ENCODE data around the gene SLC27A1.
A peak's percentile ranks its signal among the peaks of the same experiment; 100 is the strongest.
"Not testable (repeated sequence)": the region's sequence is repeated elsewhere in the genome, so short reads cannot be mapped to it uniquely, and the experiment has no call there.

Gene SLC27A1

GRCh38 chr19:17460372-17461230, 9.7 kb upstream of the SLC27A1 start, which contains the start of gene NXNL1:
NXNL1 (minus strand) TSS chr19:17460926; CDS start chr19:17460869, 57 bp downstream.
- H3K27ac ChIP-seq (ENCODE audit: low read depth, low read length) = no peak within 1 kb of the TSS
- peaks cover 22% of the 10 kb centered on the region for H3K27me3 ChIP-seq (ENCODE audit: insufficient read depth, low read length)
- WGBS = 89% methylated on average over 26 of the region's 26 CpGs
- H3K9me3 ChIP-seq (ENCODE audit: insufficient read depth, low read depth, low read length) = no peaks in the 10 kb centered on the region
- H3K4me3 ChIP-seq (ENCODE audit: low read length) = no peak within 1 kb of the TSS
- no peaks in the 10 kb centered on the region for H3K4me1 ChIP-seq (ENCODE audit: insufficient read depth, low read length)
- H3K36me3 ChIP-seq (ENCODE audit: insufficient read depth, low read length) = no peaks in the 10 kb centered on the region
- H3K9ac ChIP-seq (ENCODE audit: low read depth, low read length) = no peak within 1 kb of the TSS

GRCh38 chr19:17466487-17466850, 3.9 kb upstream of the SLC27A1 start:
- Histone ChIP-seq H3K9me3 (ENCODE audit: insufficient read depth, low read depth, low read length) (no peaks in the 10 kb centered on the region), H3K4me3 (ENCODE audit: low read length) (no peak overlapping the region), H3K4me1 (ENCODE audit: insufficient read depth, low read length) (peaks cover 8% of the 10 kb centered on the region), H3K9ac (ENCODE audit: low read depth, low read length) (no peak overlapping the region), H3K27me3 (ENCODE audit: insufficient read depth, low read length) (peaks cover 7% of the 10 kb centered on the region), H3K36me3 (ENCODE audit: insufficient read depth, low read length) (no peaks in the 10 kb centered on the region), H3K27ac (ENCODE audit: low read depth, low read length) (no peak overlapping the region)
- 65% methylated on average over 5 of the region's 6 CpGs for WGBS

- H3K4me1 ChIP-seq (ENCODE audit: insufficient read depth, low read length) = peaks cover 8% of the 10 kb centered on the region
- H3K4me3 ChIP-seq (ENCODE audit: low read length) = no peak overlapping the region
- no peak overlapping the region for H3K27ac ChIP-seq (ENCODE audit: low read depth, low read length)
- WGBS = 92% methylated on average over 12 of the region's 12 CpGs
- H3K9ac ChIP-seq (ENCODE audit: low read depth, low read length) = no peak overlapping the region
- no peaks in the 10 kb centered on the region for H3K36me3 ChIP-seq (ENCODE audit: insufficient read depth, low read length)
- H3K27me3 ChIP-seq (ENCODE audit: insufficient read depth, low read length) = peaks cover 12% of the 10 kb centered on the region
- H3K9me3 ChIP-seq (ENCODE audit: insufficient read depth, low read depth, low read length) = no peaks in the 10 kb centered on the region
Measured at GRCh38 chr19:17467471-17468301, 2.6 kb upstream of the SLC27A1 start.

GRCh38 chr19:17468302-17469091, 1.8 kb upstream of the SLC27A1 start:
- Histone ChIP-seq H3K4me3 (ENCODE audit: low read length) (peak overlapping the region; percentile 88), H3K27ac (ENCODE audit: low read depth, low read length) (no peak overlapping the region), H3K36me3 (ENCODE audit: insufficient read depth, low read length) (no peaks in the 10 kb centered on the region), H3K9me3 (ENCODE audit: insufficient read depth, low read depth, low read length) (no peaks in the 10 kb centered on the region), H3K9ac (ENCODE audit: low read depth, low read length) (0 out of 2 replicates have a peak overlapping the region, but pooled peaks have one; percentile 48), H3K4me1 (ENCODE audit: insufficient read depth, low read length) (peaks cover 8% of the 10 kb centered on the region), H3K27me3 (ENCODE audit: insufficient read depth, low read length) (peaks cover 12% of the 10 kb centered on the region)
- 66% methylated on average over 25 of the region's 25 CpGs for WGBS

- peak overlapping the region; percentile 48; the same call in 1 of the 2 replicates for H3K9ac ChIP-seq (ENCODE audit: low read depth, low read length)
- peak overlapping the region; percentile 88 for H3K4me3 ChIP-seq (ENCODE audit: low read length)
Measured at GRCh38 chr19:17469092-17469480, 1.2 kb upstream of the SLC27A1 start.

GRCh38 chr19:17469481-17470067, 750 bp upstream of the SLC27A1 start:
- Histone ChIP-seq H3K9me3 (ENCODE audit: insufficient read depth, low read depth, low read length) (no peaks in the 10 kb centered on the region), H3K4me3 (ENCODE audit: low read length) (peak overlapping the region; percentile 88), H3K27ac (ENCODE audit: low read depth, low read length) (peak overlapping the region; percentile 58; the same call in 1 of the 2 replicates), H3K4me1 (ENCODE audit: insufficient read depth, low read length) (peaks cover 8% of the 10 kb centered on the region), H3K27me3 (ENCODE audit: insufficient read depth, low read length) (peaks cover 12% of the 10 kb centered on the region), H3K9ac (ENCODE audit: low read depth, low read length) (peak overlapping the region; percentile 48; the same call in 1 of the 2 replicates), H3K36me3 (ENCODE audit: insufficient read depth, low read length) (no peaks in the 10 kb centered on the region)
- whole genome bisulfite sequencing = under 1% methylated on average over 31 of the region's 31 CpGs

More at GRCh38 chr19:17469092-17469480, 1.2 kb upstream of the SLC27A1 start:
- Histone ChIP-seq H3K9me3 (ENCODE audit: insufficient read depth, low read depth, low read length) (no peaks in the 10 kb centered on the region), H3K36me3 (ENCODE audit: insufficient read depth, low read length) (no peaks in the 10 kb centered on the region), H3K27ac (ENCODE audit: low read depth, low read length) (no peak overlapping the region), H3K27me3 (ENCODE audit: insufficient read depth, low read length) (peaks cover 12% of the 10 kb centered on the region), H3K4me1 (ENCODE audit: insufficient read depth, low read length) (peaks cover 8% of the 10 kb centered on the region)
- 5% methylated on average over 19 of the region's 19 CpGs for WGBS

- H3K9ac ChIP-seq (ENCODE audit: low read depth, low read length) = no peak overlapping the region
- WGBS = 61% methylated on average over 11 of the region's 12 CpGs
- H3K27me3 ChIP-seq (ENCODE audit: insufficient read depth, low read length) = peaks cover 12% of the 10 kb centered on the region
- H3K4me3 ChIP-seq (ENCODE audit: low read length) = peak overlapping the region; percentile 88
- no peaks in the 10 kb centered on the region for H3K36me3 ChIP-seq (ENCODE audit: insufficient read depth, low read length)
- H3K4me1 ChIP-seq (ENCODE audit: insufficient read depth, low read length) = peaks cover 4% of the 10 kb centered on the region
- no peak overlapping the region for H3K27ac ChIP-seq (ENCODE audit: low read depth, low read length)
- H3K9me3 ChIP-seq (ENCODE audit: insufficient read depth, low read depth, low read length) = no peaks in the 10 kb centered on the region
Measured at GRCh38 chr19:17471410-17472125, 1.2 kb downstream of the SLC27A1 start.

GRCh38 chr19:17473041-17473440, 2.7 kb downstream of the SLC27A1 start:
- Histone ChIP-seq H3K27me3 (ENCODE audit: insufficient read depth, low read length) (peaks cover 9% of the 10 kb centered on the region), H3K36me3 (ENCODE audit: insufficient read depth, low read length) (no peaks in the 10 kb centered on the region), H3K9me3 (ENCODE audit: insufficient read depth, low read depth, low read length) (no peaks in the 10 kb centered on the region), H3K9ac (ENCODE audit: low read depth, low read length) (no peak overlapping the region), H3K27ac (ENCODE audit: low read depth, low read length) (no peak overlapping the region), H3K4me3 (ENCODE audit: low read length) (no peak overlapping the region), H3K4me1 (ENCODE audit: insufficient read depth, low read length) (peaks cover 4% of the 10 kb centered on the region)
- WGBS = 92% methylated on average over 9 of the region's 9 CpGs

GRCh38 chr19:17475011-17475540, 4.8 kb downstream of the SLC27A1 start:
- H3K9ac ChIP-seq (ENCODE audit: low read depth, low read length); H3K9me3 ChIP-seq (ENCODE audit: insufficient read depth, low read depth, low read length); H3K4me1 ChIP-seq (ENCODE audit: insufficient read depth, low read length); H3K27ac ChIP-seq (ENCODE audit: low read depth, low read length); H3K36me3 ChIP-seq (ENCODE audit: insufficient read depth, low read length); H3K4me3 ChIP-seq (ENCODE audit: low read length); H3K27me3 ChIP-seq (ENCODE audit: insufficient read depth, low read length): not testable (repeated sequence)
- WGBS = 87% methylated on average over 6 of the region's 6 CpGs

All from HUES64 (cell line).